Measurements from ENCODE around the gene ZNF789.
"Not testable (repeated sequence)": the region's sequence is repeated elsewhere in the genome, so short reads cannot be mapped to it uniquely, and the experiment has no call there.

ZNF789 gene

GRCh38 chr7:99499721-99500636 lies 27.3 kb downstream of the ZNF789 start, which contains the start of gene ZNF394:
ZNF394 (minus strand) TSS chr7:99500281; CDS start chr7:99500093, 188 bp downstream.
- peak within 1 kb of the TSS; percentile 80 for H3K27ac ChIP-seq
- H3K4me1 ChIP-seq: peaks cover 11% of the 10 kb centered on the region
- peak within 1 kb of the TSS; percentile 44 for H3K9ac ChIP-seq
- peak within 1 kb of the TSS; percentile 95 for H3K4me2 ChIP-seq (ENCODE audit: low read length)
- peak within 1 kb of the TSS; percentile 69 for H2AFZ ChIP-seq
- H3K79me2 ChIP-seq: peaks cover 41% of the 10 kb centered on the region
- no peaks in the 10 kb centered on the region for H3K27me3 ChIP-seq (ENCODE audit: control insufficient read depth, insufficient read depth, low read length)
- TF ChIP-seq, protein P1, sequence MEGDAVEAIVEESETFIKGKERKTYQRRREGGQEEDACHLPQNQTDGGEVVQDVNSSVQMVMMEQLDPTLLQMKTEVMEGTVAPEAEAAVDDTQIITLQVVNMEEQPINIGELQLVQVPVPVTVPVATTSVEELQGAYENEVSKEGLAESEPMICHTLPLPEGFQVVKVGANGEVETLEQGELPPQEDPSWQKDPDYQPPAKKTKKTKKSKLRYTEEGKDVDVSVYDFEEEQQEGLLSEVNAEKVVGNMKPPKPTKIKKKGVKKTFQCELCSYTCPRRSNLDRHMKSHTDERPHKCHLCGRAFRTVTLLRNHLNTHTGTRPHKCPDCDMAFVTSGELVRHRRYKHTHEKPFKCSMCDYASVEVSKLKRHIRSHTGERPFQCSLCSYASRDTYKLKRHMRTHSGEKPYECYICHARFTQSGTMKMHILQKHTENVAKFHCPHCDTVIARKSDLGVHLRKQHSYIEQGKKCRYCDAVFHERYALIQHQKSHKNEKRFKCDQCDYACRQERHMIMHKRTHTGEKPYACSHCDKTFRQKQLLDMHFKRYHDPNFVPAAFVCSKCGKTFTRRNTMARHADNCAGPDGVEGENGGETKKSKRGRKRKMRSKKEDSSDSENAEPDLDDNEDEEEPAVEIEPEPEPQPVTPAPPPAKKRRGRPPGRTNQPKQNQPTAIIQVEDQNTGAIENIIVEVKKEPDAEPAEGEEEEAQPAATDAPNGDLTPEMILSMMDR (IDR thresholded peaks at IDR 0.05): no peak
- H3K9me3 ChIP-seq (ENCODE audit: control insufficient read depth, low read length): no peaks in the 10 kb centered on the region
- H3K4me3 ChIP-seq (ENCODE audit: low read depth, low read length): peak within 1 kb of the TSS; percentile 99
- no peaks in the 10 kb centered on the region for H3K36me3 ChIP-seq (ENCODE audit: control insufficient read depth, insufficient read depth, low read length)

DNA sequence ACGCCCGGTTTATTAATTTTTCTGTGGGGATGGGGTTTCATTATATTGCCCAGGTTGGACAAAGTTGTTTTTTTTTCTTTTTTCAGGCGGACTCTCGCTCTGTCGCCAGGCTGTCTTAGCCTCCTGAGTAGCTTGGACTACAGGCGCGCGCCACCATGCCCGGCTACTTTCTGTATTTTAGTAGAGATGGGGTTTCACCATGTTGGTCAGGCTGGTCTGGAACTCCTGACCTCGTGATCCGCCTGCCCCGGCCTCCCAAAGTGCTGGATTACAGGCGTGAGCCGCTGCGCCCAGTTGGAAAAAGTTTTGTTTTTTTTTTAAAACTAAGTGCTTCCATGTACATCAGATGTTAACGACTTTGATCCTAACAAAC lies 27.9 kb downstream of the ZNF789 start:
- peak overlapping the region; percentile 80 for H3K27ac ChIP-seq
- peak overlapping the region; percentile 69 for H2AFZ ChIP-seq
- peaks cover 39% of the 10 kb centered on the region for H3K79me2 ChIP-seq
- no peaks in the 10 kb centered on the region for H3K36me3 ChIP-seq (ENCODE audit: control insufficient read depth, insufficient read depth, low read length)
- TF ChIP-seq, protein P1 (IDR thresholded peaks at IDR 0.05): no peak
- no peaks in the 10 kb centered on the region for H3K9me3 ChIP-seq (ENCODE audit: control insufficient read depth, low read length)
- peak overlapping the region; percentile 95 for H3K4me2 ChIP-seq (ENCODE audit: low read length)
- no peak overlapping the region for H3K9ac ChIP-seq
- peak overlapping the region; percentile 99 for H3K4me3 ChIP-seq (ENCODE audit: low read depth, low read length)
- peaks cover 13% of the 10 kb centered on the region for H3K4me1 ChIP-seq
- H3K27me3 ChIP-seq (ENCODE audit: control insufficient read depth, insufficient read depth, low read length): no peaks in the 10 kb centered on the region

GRCh38 chr7:99501236-99501635 lies 28.5 kb downstream of the ZNF789 start:
- Histone ChIP-seq H3K79me2 (peaks cover 38% of the 10 kb centered on the region), H3K4me1 (peaks cover 14% of the 10 kb centered on the region)
- H3K9ac ChIP-seq; H3K9me3 ChIP-seq (ENCODE audit: control insufficient read depth, low read length); H3K4me3 ChIP-seq (ENCODE audit: low read depth, low read length); H3K36me3 ChIP-seq (ENCODE audit: control insufficient read depth, insufficient read depth, low read length); H3K27ac ChIP-seq; H3K27me3 ChIP-seq (ENCODE audit: control insufficient read depth, insufficient read depth, low read length); H3K4me2 ChIP-seq (ENCODE audit: low read length); H2AFZ ChIP-seq: not testable (repeated sequence)

GRCh38 chr7:99504281-99504602 lies 31.6 kb downstream of the ZNF789 start:
- H3K79me2 ChIP-seq: peaks cover 18% of the 10 kb centered on the region
- H3K4me1 ChIP-seq: peaks cover 3% of the 10 kb centered on the region
- no peaks in the 10 kb centered on the region for H3K36me3 ChIP-seq (ENCODE audit: control insufficient read depth, insufficient read depth, low read length)
- H3K9me3 ChIP-seq (ENCODE audit: control insufficient read depth, low read length): no peaks in the 10 kb centered on the region
- no peaks in the 10 kb centered on the region for H3K27me3 ChIP-seq (ENCODE audit: control insufficient read depth, insufficient read depth, low read length)
- H3K9ac ChIP-seq: peak overlapping the region; percentile 58
- peak overlapping the region; percentile 86 for H3K4me2 ChIP-seq (ENCODE audit: low read length)
- H2AFZ ChIP-seq: peak overlapping the region; percentile 99
- TF ChIP-seq, protein P1 (IDR thresholded peaks at IDR 0.05): no peak
- H3K27ac ChIP-seq: peak overlapping the region; percentile 92
- peak overlapping the region; percentile 97 for H3K4me3 ChIP-seq (ENCODE audit: low read depth, low read length)

DNA sequence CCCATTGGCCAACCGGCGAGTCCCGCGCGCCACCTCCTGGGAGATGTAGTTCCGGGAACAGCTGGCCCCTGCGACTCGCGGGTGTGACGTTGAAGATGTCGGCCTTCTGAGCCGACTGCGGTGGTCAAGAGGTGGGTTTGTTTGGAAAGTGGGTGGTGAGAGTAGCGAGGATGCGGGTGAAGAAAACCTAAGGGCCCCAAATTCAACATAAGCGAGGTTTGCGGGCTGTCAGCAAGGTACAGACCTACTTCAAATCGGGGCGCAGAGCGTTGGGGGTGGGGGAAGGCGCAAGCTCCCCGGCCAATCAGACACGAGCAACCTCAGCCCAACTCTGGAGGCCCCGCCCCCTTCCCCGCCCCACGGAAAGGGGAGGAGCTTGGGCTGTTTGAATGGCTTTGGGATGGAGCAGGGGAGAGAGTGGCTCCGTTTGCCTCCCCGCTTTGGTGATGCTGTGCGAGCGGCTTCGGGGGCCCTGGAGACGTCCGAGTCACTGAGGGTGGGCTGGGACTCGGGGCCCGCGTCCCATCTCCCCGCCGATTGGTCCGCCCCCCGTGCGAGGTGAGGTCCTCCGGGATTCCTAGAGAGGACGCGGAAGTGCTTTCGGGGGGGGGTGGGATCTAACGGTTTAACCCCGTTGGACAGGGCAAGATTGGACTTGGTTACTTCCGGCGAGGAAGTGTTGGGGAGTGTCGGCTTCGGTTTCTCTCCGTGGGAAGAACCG lies 32.1 kb downstream of the ZNF789 start, which contains the start of gene ZKSCAN5:
TSS of gene ZKSCAN5 (plus strand) at position 60 of the 721 bp plus-strand sequence. CDS start 1,383 bp downstream, outside the sequence.
- no peaks in the 10 kb centered on the region for H3K9me3 ChIP-seq (ENCODE audit: control insufficient read depth, low read length)
- peaks cover 3% of the 10 kb centered on the region for H3K4me1 ChIP-seq
- peak within 1 kb of the TSS; percentile 92 for H3K27ac ChIP-seq
- peaks cover 16% of the 10 kb centered on the region for H3K79me2 ChIP-seq
- peak within 1 kb of the TSS; percentile 97 for H3K4me3 ChIP-seq (ENCODE audit: low read depth, low read length)
- TF ChIP-seq, protein P1 (IDR thresholded peaks at IDR 0.05): peak; percentile 23
- peak within 1 kb of the TSS; percentile 86 for H3K4me2 ChIP-seq (ENCODE audit: low read length)
- no peaks in the 10 kb centered on the region for H3K27me3 ChIP-seq (ENCODE audit: control insufficient read depth, insufficient read depth, low read length)
- H3K36me3 ChIP-seq (ENCODE audit: control insufficient read depth, insufficient read depth, low read length): no peaks in the 10 kb centered on the region
- H2AFZ ChIP-seq: peak within 1 kb of the TSS; percentile 99
- H3K9ac ChIP-seq: peak within 1 kb of the TSS; percentile 58

Data from parathyroid adenoma (tissue), 2 donors.